H1 (cell line): ENCODE measurements around the gene KRTAP10-2.

Experiments
- CEBPB ChIP-seq: IDR thresholded peaks from 2 replicates; pipeline ENCODE4 v1.6.1; 2012; ENCODE audit warnings: low read depth, low read length
- CTCF ChIP-seq, 3 experiments: IDR thresholded peaks; 1 replicate in 2 of 3; 2 replicates in 1 of 3; pipeline versions ENCODE4 v1.5.1 to v1.6.1; 2011; ENCODE audit warnings: low read length in 3 of 3, mild to moderate bottlenecking in 3 of 3, inconsistent platforms in 2 of 3, low read depth in 1 of 3, moderate library complexity in 1 of 3; ENCODE audit not compliant: insufficient read depth in 1 of 3; ENCODE audit errors: control extremely low read depth in 1 of 3

- TF ChIP-seq CEBPB (no peak), CTCF (IDR thresholded peaks at IDR 0.05; ENCODE audit: control extremely low read depth in 1 of 3, insufficient read depth in 1 of 3, low read depth in 1 of 3, low read length in 3 of 3) (no peak)
Observed at GRCh38 chr21:44535963-44536362, 15.3 kb downstream of the KRTAP10-2 start.
